H1 (cell line): ENCODE data around the gene ANKS1A. TPM values are rescaled to one million over a fixed set of nuclear protein-coding genes. Genes with fewer than 3 reads are reported as not detected.

ENCODE experiments used
- CTCF ChIA-PET: fragments of 300-600 bp; sonication (Branson Sonifier 250); formaldehyde crosslinking; loops from one replicate; lab custom pipeline; 2021; ENCODE audit not compliant: partially characterized antibody; lab: Charles Lee
- POLR2A ChIA-PET: fragments of 300-600 bp; sonication (Branson Sonifier 250); formaldehyde crosslinking; loops from one replicate; lab custom pipeline; 2021; ENCODE audit warnings: inconsistent platforms; ENCODE audit not compliant: partially characterized antibody; lab: Charles Lee
- DNase-seq, 2 experiments: peaks; one replicate each; pipeline versions ENCODE4 v3.0.0 to v3.0.0-alpha.2; 2010 to 2022; ENCODE audit warnings: low spot score in 2 of 2, low read depth in 1 of 2, mixed read lengths in 1 of 2
- FAIRE-seq: peaks from 2 replicates; lab custom pipeline; 2011; peaks lifted over from hg19 to GRCh38; lab: Jason Lieb, UNC
- H2AFZ ChIP-seq: 2 replicates; pipeline ENCODE4 v1.8.1; 2012; ENCODE audit warnings: low read length, inconsistent platforms
- H2AK5ac ChIP-seq: 2 replicates; pipeline ENCODE4 v1.6.1; 2013; ENCODE audit warnings: low read depth, low read length
- H2BK120ac ChIP-seq: replicated peaks from 2 replicates; pipeline ENCODE3; 2013; ENCODE audit warnings: low read depth, low read length, inconsistent platforms
- H2BK12ac ChIP-seq: 2 replicates; pipeline ENCODE4 v1.6.1; 2013; ENCODE audit warnings: low read depth, low read length
- H2BK15ac ChIP-seq: 2 replicates; pipeline ENCODE4 v1.6.1; 2013; ENCODE audit warnings: low read length
- H2BK20ac ChIP-seq: 2 replicates; pipeline ENCODE4 v1.6.1; 2013; ENCODE audit warnings: low read length
- H2BK5ac ChIP-seq: 2 replicates; pipeline ENCODE4 v1.6.1; 2013; ENCODE audit warnings: low read depth, low read length
- H3K14ac ChIP-seq: 2 replicates; pipeline ENCODE4 v1.6.1; 2013; ENCODE audit warnings: inconsistent platforms; ENCODE audit not compliant: insufficient read length
- H3K18ac ChIP-seq: 2 replicates; pipeline ENCODE4 v1.6.1; 2013; ENCODE audit warnings: low read length; ENCODE audit errors: extremely low read depth
- H3K23ac ChIP-seq: 2 replicates; pipeline ENCODE4 v1.6.1; 2013; ENCODE audit warnings: inconsistent platforms; ENCODE audit not compliant: insufficient read length
- H3K23me2 ChIP-seq: 2 replicates; pipeline ENCODE4 v1.6.1; 2013; ENCODE audit warnings: low read depth, low read length
- H3K27ac ChIP-seq: 2 replicates; pipeline ENCODE4 v1.6.1; 2011; ENCODE audit warnings: low read depth, low read length, inconsistent platforms
- H3K27me3 ChIP-seq, 4 experiments: replicated peaks in 1 of 4; 1 replicate in 1 of 4; 2 replicates in 3 of 4; pipeline versions ENCODE4 v1.6.1 to v1.8.1; 2011 to 2013; ENCODE audit warnings: low read length in 3 of 4, mild to moderate bottlenecking in 3 of 4, inconsistent platforms in 2 of 4, mixed read lengths in 2 of 4, moderate library complexity in 1 of 4; ENCODE audit not compliant: control insufficient read depth in 3 of 4, insufficient read depth in 3 of 4; ENCODE audit errors: extremely low read depth in 1 of 4
- H3K36me3 ChIP-seq, 4 experiments: 2 replicates each; pipeline versions ENCODE4 v1.6.1 to v1.8.1; 2011 to 2013; ENCODE audit warnings: mild to moderate bottlenecking in 4 of 4, low read length in 3 of 4, moderate library complexity in 2 of 4, control low read depth in 1 of 4, inconsistent platforms in 1 of 4; ENCODE audit not compliant: insufficient read depth in 4 of 4, control insufficient read depth in 2 of 4
- H3K4ac ChIP-seq: replicated peaks from 2 replicates; pipeline ENCODE3; 2013; ENCODE audit warnings: low read length, low read depth, mixed read lengths, inconsistent platforms; ENCODE audit not compliant: insufficient read length
- H3K4me1 ChIP-seq, 4 experiments: replicated peaks in 1 of 4; 1 replicate in 1 of 4; 2 replicates in 3 of 4; pipeline versions ENCODE4 v1.6.1 to v1.8.1; 2011 to 2013; ENCODE audit warnings: low read length in 3 of 4, inconsistent platforms in 2 of 4, mixed read lengths in 1 of 4; ENCODE audit not compliant: insufficient read depth in 4 of 4, control insufficient read depth in 3 of 4
- H3K4me2 ChIP-seq, 2 experiments: 2 replicates each; pipeline versions ENCODE4 v1.6.1 to v1.8.1; 2011 to 2013; ENCODE audit warnings: low read depth in 2 of 2, low read length in 2 of 2, control low read depth in 1 of 2, inconsistent platforms in 1 of 2, mild to moderate bottlenecking in 1 of 2; ENCODE audit not compliant: insufficient read depth in 1 of 2
- H3K4me3 ChIP-seq, 4 experiments: fragments of 200-600, 300-600 bp in 1 of 4; sonication (generic), shearing (Covaris generic), sonication (Bioruptor Twin) in 1 of 4; 2 replicates each; pipeline versions ENCODE4 v1.5.1 to v1.8.1; 2011 to 2016; ENCODE audit warnings: low read length in 4 of 4, low read depth in 3 of 4, control low read depth in 2 of 4, inconsistent platforms in 2 of 4, mild to moderate bottlenecking in 2 of 4, mixed read lengths in 1 of 4, moderate library complexity in 1 of 4; ENCODE audit not compliant: insufficient read depth in 2 of 4; ENCODE audit errors: extremely low read depth in 1 of 4
- H3K56ac ChIP-seq: replicated peaks from 2 replicates; pipeline ENCODE3; 2013; ENCODE audit warnings: low read depth, mild to moderate bottlenecking, mixed read lengths, low read length, inconsistent platforms; ENCODE audit not compliant: insufficient read length
- H3K79me1 ChIP-seq: 2 replicates; pipeline ENCODE4 v1.6.1; 2013; ENCODE audit warnings: low read depth, low read length, control low read depth
- H3K79me2 ChIP-seq, 2 experiments: 2 replicates each; pipeline versions ENCODE4 v1.6.1 to v1.8.1; 2012 to 2013; ENCODE audit warnings: low read length in 2 of 2, mild to moderate bottlenecking in 2 of 2, inconsistent platforms in 1 of 2; ENCODE audit not compliant: insufficient read depth in 2 of 2, control insufficient read depth in 1 of 2
- H3K9ac ChIP-seq, 4 experiments: replicated peaks in 1 of 4; 1 replicate in 1 of 4; 2 replicates in 3 of 4; pipeline versions ENCODE4 v1.6.1 to v1.8.1; 2011 to 2013; ENCODE audit warnings: low read depth in 3 of 4, low read length in 3 of 4, control low read depth in 2 of 4, mild to moderate bottlenecking in 2 of 4, moderate library complexity in 2 of 4, inconsistent platforms in 1 of 4; ENCODE audit errors: extremely low read depth in 1 of 4
- H3K9me3 ChIP-seq, 2 experiments: 2 replicates each; pipeline versions ENCODE4 v1.6.1 to v1.8.1; 2012 to 2013; ENCODE audit warnings: mild to moderate bottlenecking in 2 of 2, moderate library complexity in 2 of 2, control low read depth in 1 of 2, inconsistent platforms in 1 of 2, low read depth in 1 of 2, low read length in 1 of 2, mixed read lengths in 1 of 2; ENCODE audit not compliant: insufficient read depth in 2 of 2
- H4K20me1 ChIP-seq, 2 experiments: replicated peaks in 1 of 2; 2 replicates each; pipeline versions ENCODE3 to v1.8.1; 2011 to 2013; ENCODE audit warnings: inconsistent platforms in 2 of 2, low read length in 2 of 2, mild to moderate bottlenecking in 1 of 2; ENCODE audit not compliant: insufficient read depth in 2 of 2, control insufficient read depth in 1 of 2
- H4K5ac ChIP-seq: 2 replicates; pipeline ENCODE4 v1.6.1; 2013; ENCODE audit warnings: low read length, low read depth, mixed read lengths, inconsistent platforms; ENCODE audit not compliant: insufficient read length
- H4K8ac ChIP-seq: 2 replicates; pipeline ENCODE4 v1.8.0; 2013; ENCODE audit warnings: mild to moderate bottlenecking, moderate library complexity, low read length, inconsistent platforms; ENCODE audit not compliant: insufficient read depth; ENCODE audit errors: extremely low read depth
- H4K91ac ChIP-seq: replicated peaks from 2 replicates; pipeline ENCODE3; 2013; ENCODE audit warnings: low read length, mixed read lengths, inconsistent platforms; ENCODE audit not compliant: insufficient read length
- CEBPB ChIP-seq: IDR thresholded peaks from 2 replicates; pipeline ENCODE4 v1.6.1; 2012; ENCODE audit warnings: low read depth, low read length
- EP300 ChIP-seq, 2 experiments: IDR thresholded peaks; 1 replicate in 1 of 2; 2 replicates in 1 of 2; pipeline ENCODE4 v1.6.1; 2011 to 2012; ENCODE audit warnings: low read depth in 2 of 2, low read length in 2 of 2, mild to moderate bottlenecking in 2 of 2, borderline replicate concordance in 1 of 2, inconsistent platforms in 1 of 2, moderate library complexity in 1 of 2
- FOSL1 ChIP-seq: IDR thresholded peaks from 2 replicates; pipeline ENCODE4 v1.6.1; 2011; ENCODE audit warnings: mild to moderate bottlenecking, low read depth, low read length, moderate library complexity; ENCODE audit not compliant: insufficient read depth
- GTF2F1 ChIP-seq: IDR thresholded peaks from 2 replicates; pipeline ENCODE4 v1.6.1; 2012; ENCODE audit warnings: low read depth, low read length, improper control_type of control experiment, borderline replicate concordance
- NANOG ChIP-seq: IDR thresholded peaks from 2 replicates; pipeline ENCODE4 v1.6.1; 2011; ENCODE audit warnings: low read length, low read depth, mild to moderate bottlenecking, inconsistent platforms; ENCODE audit not compliant: insufficient read depth, poor library complexity, severe bottlenecking
- POLR2AphosphoS5 ChIP-seq: IDR thresholded peaks from 2 replicates; pipeline ENCODE4 v1.6.1; 2011; ENCODE audit warnings: low read depth, low read length
- RXRA ChIP-seq: IDR thresholded peaks from 2 replicates; pipeline ENCODE4 v1.6.1; 2011; ENCODE audit warnings: low read depth, mild to moderate bottlenecking, low read length, moderate library complexity; ENCODE audit not compliant: insufficient read depth
- SUZ12 ChIP-seq: fragments of 200-600 bp; sonication (generic); IDR thresholded peaks from 2 replicates; pipeline ENCODE4 v1.6.1; 2012; ENCODE audit warnings: mild to moderate bottlenecking, inconsistent platforms, low read length, moderate library complexity, mixed read lengths
- TAF1 ChIP-seq: IDR thresholded peaks from 2 replicates; pipeline ENCODE4 v1.6.1; 2011; ENCODE audit warnings: mild to moderate bottlenecking, low read depth, low read length
- whole genome bisulfite sequencing, 2 experiments: shearing (Covaris generic) in 1 of 2; methylation state at CpG; one replicate each; pipeline versions ENCODE4 v1.1.6 to v1.1.7; 2013 to 2015; ENCODE audit warnings: low lambda C conversion rate in 2 of 2, mixed read lengths in 2 of 2, inconsistent platforms in 1 of 2, low coverage in 1 of 2, missing lambda C conversion rate in 1 of 2; ENCODE audit not compliant: insufficient replicate concordance in 2 of 2, insufficient coverage in 1 of 2, insufficient read length in 1 of 2; ENCODE audit errors: extremely low coverage in 1 of 2, missing lambda C conversion rate in 1 of 2; 5-methylcytosine and 5-hydroxymethylcytosine counted together
- polyA plus RNA-seq, 7 experiments: library from polyadenylated mRNA; depleted of rRNA in 3 of 7; stranded (reverse) in 5 of 7; unstranded in 2 of 7; fragments of >200 nt in 5 of 7; fragments of 200-250 nt in 2 of 7; gene quantifications; 1 replicate in 5 of 7; 2 replicates in 1 of 7; 4 replicates in 1 of 7; pipeline versions ENCODE4 v1.2.1 to v1.2.3, GENCODE V29; 2011 to 2013; ENCODE audit warnings: missing spikeins in 2 of 7, mixed read lengths in 2 of 7
- total RNA-seq: library from RNA; stranded (reverse); fragmentation: NEBNext Ultra II Directional; extraction: Animal tissue kit (Norgen Biotek cat#: 25700); gene quantifications from 2 replicates; pipeline ENCODE4 v1.2.1, GENCODE V29; 2021
- TF ChIP-seq, protein P1 (sequence below), 3 experiments: IDR thresholded peaks; 1 replicate in 2 of 3; 2 replicates in 1 of 3; pipeline versions ENCODE4 v1.5.1 to v1.6.1; 2011; ENCODE audit warnings: low read length in 3 of 3, mild to moderate bottlenecking in 3 of 3, inconsistent platforms in 2 of 3, low read depth in 1 of 3, moderate library complexity in 1 of 3; ENCODE audit not compliant: insufficient read depth in 1 of 3; ENCODE audit errors: control extremely low read depth in 1 of 3

ANKS1A gene
- total and polyA plus RNA-seq, 2 of the 8 experiments (the other 6 are each of a cell fraction or from before 2014, with no cell fraction given) = 9.8 to 30.9 TPM

DNA sequence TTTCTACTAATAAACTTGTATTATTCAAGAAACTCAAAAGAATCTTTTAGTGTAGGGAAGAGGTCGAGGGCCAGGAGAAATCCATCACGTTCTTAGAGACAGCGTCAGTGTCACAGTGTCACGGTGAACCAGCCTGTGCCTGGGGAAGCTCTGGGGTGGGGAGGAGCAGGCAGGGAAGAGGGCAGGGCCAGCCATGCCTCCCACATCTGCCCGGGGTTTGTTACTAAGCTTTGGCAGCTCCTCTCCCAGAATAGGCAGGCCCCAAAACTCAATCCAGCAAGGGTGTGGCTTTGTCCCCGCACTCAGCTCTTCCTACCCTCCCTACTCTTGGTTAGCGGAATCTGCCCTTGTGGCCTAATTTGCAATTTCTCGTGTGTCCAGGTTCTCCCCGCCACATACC is 179.2 kb downstream of the ANKS1A start:
- Histone ChIP-seq H3K27me3 (no peaks in the 10 kb centered on the region), H3K23me2 (no peaks in the 10 kb centered on the region; the same call in 1 of the 2 replicates), H4K20me1 (no peaks in the 10 kb centered on the region), H4K5ac (no peak overlapping the region), H3K79me1 (no peaks in the 10 kb centered on the region; the same call in 1 of the 2 replicates), H3K4me1 (peaks cover 4 to 28% (median 19%) of the 10 kb centered on the region in 4 experiments), H3K4me2 (no peak overlapping the region), H3K9ac (peak overlapping the region in 1 of 4 experiments; percentile 18; a peak in 1 of 7 replicates), H2AK5ac (0 out of 2 replicates have a peak overlapping the region, but pooled peaks have one; percentile 53), H3K14ac (no peak overlapping the region), H2BK15ac (0 out of 2 replicates have a peak overlapping the region, but pooled peaks have one; percentile 61), H2BK20ac (peak overlapping the region; percentile 32; the same call in 1 of the 2 replicates), H3K4me3 (no peak overlapping the region), H3K27ac (no peak overlapping the region), H3K18ac (no peak overlapping the region), H2BK12ac (peak overlapping the region; percentile 75; the same call in 1 of the 2 replicates), H4K91ac (no peak overlapping the region), H3K23ac (no peak overlapping the region), H4K8ac (no peak overlapping the region), H3K79me2 (no peaks in the 10 kb centered on the region), H3K56ac (no peak overlapping the region), H3K4ac (peak overlapping the region; percentile 40), H3K9me3 (no peaks in the 10 kb centered on the region), H2BK120ac (no peak overlapping the region), H3K36me3 (no peaks in the 10 kb centered on the region; a peak in 1 of 8 replicates), H2BK5ac (peak overlapping the region; percentile 78), H2AFZ (no peak overlapping the region)
- CTCF ChIA-PET = interaction anchor here (0.7 to 3.2 kb wide), 11 partner anchors 10 to 173 kb away, joined by 3 to 14 read pairs (median 4); no protein-coding TSS in a partner anchor
- POLR2A ChIA-PET = interaction anchor here (0.8 kb wide), 1 partner anchor 8 kb away, joined by 3 read pairs; no protein-coding TSS in a partner anchor
- WGBS, 2 experiments = 86% methylated on average over 9 of the region's 9 CpGs; no CpG with 5 or more reads in 1 of the 2 experiments
- FAIRE-seq (no peak), DNase-seq (no peak)
- TF ChIP-seq TAF1 (no peak), EP300 (IDR thresholded peaks at IDR 0.05; ENCODE audit: borderline replicate concordance in 1 of 2, low read depth in 2 of 2, low read length in 2 of 2) (no peak), RXRA (no peak), POLR2AphosphoS5 (no peak), NANOG (no peak), GTF2F1 (no peak), CEBPB (no peak), SUZ12 (no peak), FOSL1 (no peak)
- TF ChIP-seq, protein P1, sequence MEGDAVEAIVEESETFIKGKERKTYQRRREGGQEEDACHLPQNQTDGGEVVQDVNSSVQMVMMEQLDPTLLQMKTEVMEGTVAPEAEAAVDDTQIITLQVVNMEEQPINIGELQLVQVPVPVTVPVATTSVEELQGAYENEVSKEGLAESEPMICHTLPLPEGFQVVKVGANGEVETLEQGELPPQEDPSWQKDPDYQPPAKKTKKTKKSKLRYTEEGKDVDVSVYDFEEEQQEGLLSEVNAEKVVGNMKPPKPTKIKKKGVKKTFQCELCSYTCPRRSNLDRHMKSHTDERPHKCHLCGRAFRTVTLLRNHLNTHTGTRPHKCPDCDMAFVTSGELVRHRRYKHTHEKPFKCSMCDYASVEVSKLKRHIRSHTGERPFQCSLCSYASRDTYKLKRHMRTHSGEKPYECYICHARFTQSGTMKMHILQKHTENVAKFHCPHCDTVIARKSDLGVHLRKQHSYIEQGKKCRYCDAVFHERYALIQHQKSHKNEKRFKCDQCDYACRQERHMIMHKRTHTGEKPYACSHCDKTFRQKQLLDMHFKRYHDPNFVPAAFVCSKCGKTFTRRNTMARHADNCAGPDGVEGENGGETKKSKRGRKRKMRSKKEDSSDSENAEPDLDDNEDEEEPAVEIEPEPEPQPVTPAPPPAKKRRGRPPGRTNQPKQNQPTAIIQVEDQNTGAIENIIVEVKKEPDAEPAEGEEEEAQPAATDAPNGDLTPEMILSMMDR (IDR thresholded peaks at IDR 0.05; ENCODE audit: control extremely low read depth in 1 of 3, insufficient read depth in 1 of 3, low read depth in 1 of 3, low read length in 3 of 3) = no peak
